HTR-8/SVneo (cell line): Measurements from ENCODE around the gene SDR42E1.
"Not testable (repeated sequence)": the region's sequence is repeated elsewhere in the genome, so short reads cannot be mapped to it uniquely, and the experiment has no call there.

Experiments
- DNase-seq: peaks from one replicate; pipeline ENCODE4 v3.0.0; 2011; ENCODE audit warnings: low spot score, mixed read lengths; ENCODE audit not compliant: insufficient read length
- FAIRE-seq: peaks from 2 replicates; lab custom pipeline; 2011; peaks lifted over from hg19 to GRCh38; lab: Jason Lieb, UNC

The SDR42E1 gene

DNA sequence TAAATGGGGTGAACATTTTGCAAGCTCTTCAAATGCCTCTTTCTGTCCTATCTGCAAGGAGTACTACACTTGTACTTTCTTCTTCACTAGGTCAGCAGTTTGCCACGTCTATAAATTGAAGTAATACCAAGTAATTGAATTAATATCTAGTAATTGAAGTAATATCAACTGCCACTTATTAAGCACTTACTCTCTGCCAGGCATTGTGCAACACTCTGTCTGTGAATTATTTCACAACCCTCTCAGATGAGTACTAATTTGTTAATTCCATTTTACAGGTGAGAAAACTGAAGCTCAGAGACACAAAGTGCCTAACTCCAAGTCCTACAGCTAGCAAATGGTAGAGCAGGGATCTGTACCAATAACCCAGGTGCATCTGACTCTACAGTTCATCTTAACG lies 4.1 kb downstream of the SDR42E1 start:
- DNase-seq (no peak), FAIRE-seq (no peak)

DNA sequence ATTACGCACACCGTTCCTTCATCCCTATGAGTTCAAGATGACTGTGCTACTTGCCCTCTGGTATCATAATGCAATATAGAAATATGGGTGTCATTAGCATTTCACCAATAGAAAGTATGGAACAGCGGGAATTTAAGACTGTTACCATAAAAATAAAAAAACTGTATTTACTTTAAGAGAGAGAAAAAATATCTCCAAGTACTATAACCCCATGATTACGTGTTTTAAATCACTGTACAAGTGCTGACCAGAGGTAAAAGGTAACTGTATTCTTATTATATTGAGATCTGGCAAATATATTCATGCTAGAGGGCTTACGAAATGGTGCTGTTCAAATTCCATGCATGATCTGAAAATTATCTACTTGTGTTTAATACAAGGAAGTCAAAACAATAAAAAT lies 5.2 kb downstream of the SDR42E1 start:
- FAIRE-seq: no peak
- no peak for DNase-seq

DNA sequence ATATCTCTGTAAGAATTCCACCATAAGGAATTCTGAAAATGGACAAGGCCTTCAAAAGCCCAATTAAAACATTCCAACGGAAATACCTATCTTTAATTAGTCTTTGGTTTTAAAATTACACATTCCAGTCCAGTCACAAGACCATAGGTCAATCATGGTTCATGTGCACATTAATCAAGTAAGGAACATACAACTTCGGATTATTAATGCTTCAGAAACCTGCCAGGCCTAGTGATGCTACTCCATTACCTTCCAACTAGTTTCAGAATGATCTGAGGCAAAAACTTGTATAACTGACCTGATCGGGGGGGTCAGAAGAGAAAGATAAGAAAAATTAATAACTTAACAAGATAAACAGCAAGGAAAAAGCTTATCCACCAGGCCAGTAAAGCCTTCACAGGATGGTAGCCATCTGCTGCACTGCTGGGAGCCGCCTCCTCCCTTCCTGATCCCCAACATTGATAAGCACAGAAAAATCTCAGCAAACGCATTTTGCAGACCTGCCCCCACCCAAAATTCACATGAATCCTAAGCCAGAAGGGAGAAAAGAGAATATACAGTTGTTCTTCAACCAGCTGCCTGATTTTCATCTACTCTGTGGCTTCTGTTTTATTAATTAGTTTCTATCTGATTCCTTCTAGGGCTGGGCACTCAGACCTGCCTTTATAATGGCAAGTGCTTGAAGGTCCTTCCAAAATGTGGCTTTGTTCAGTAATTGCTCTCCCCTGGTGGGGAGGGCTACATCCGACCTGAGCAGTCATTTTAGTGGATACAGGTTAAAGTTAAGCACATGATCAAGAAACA lies 6.0 kb downstream of the SDR42E1 start:
- DNase-seq (no peak), FAIRE-seq (no peak)

- no peak for DNase-seq
- peak; percentile 28 for FAIRE-seq
Measured at GRCh38 chr16:82004601-82005000, 6.7 kb downstream of the SDR42E1 start.

GRCh38 chr16:82002831-82003230 lies 8.4 kb downstream of the SDR42E1 start:
- FAIRE-seq: no peak
- no peak for DNase-seq

GRCh38 chr16:81997738-81998137 lies 13.5 kb downstream of the SDR42E1 start:
- DNase-seq: peak; percentile 65
- FAIRE-seq: peak; percentile 89

GRCh38 chr16:81996664-81997509 lies 14.4 kb downstream of the SDR42E1 start:
- FAIRE-seq (peak; percentile 84), DNase-seq (peak; percentile 53)

DNA sequence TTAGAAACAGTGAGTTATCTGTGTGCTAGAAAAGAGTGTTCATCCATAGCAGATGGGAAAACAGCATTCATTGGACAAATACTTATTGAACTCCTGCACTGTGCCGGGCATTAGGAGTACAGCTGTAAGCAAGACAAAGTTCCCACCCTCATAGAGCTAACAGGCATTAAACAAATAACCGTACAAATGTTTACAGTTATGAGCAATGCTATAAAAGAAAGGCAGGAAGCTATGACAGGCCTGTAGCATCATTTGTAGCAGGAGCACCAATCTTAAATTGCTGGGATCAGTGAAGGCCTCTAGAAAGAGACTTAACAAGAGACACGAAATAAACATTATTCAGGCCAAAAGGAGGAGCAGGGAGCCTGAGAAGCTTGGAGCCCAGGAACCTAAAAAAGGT lies 15.6 kb downstream of the SDR42E1 start:
- FAIRE-seq: no peak
- no peak for DNase-seq

DNA sequence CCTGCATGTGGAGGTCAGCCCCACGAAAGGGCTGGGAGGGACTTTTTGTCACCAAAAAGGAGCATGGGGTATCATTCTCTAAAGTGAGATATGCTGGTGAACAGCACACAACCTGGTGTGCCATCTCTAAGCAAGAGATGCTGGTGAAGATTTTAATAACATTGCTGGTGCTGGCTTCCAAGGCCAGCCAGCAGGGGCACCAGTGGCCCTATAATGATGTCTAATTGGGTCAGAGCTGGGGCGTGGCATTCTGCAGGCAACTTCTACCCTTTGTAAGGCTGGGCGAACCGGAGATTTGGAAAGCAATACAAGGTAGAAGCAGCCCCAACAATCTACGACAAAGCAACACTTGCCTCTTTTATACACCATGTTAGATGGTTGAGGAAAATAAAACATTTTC lies 16.8 kb downstream of the SDR42E1 start:
- FAIRE-seq (no peak), DNase-seq (no peak)

- no peak for FAIRE-seq
- no peak for DNase-seq
Measured at GRCh38 chr16:81992859-81993258, 18.4 kb downstream of the SDR42E1 start.

DNA sequence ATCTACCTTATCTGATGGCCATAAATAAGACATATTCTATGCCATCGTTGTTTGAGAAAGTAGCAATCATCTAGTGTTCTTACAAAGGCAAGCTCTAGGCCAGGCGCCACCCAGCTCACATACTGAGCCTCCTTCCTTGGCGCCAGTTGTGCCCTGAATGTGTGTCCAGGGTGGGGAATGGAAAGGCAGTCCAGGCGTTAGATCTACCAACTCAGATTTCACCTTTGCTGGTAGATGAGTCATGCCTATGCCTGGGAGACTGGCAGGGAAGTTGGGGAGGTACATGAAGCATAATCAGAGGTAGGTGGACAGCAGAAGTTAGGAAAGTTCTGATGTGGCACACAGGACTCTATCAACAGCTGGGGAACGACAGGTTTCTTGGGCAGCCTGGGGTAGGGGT lies 23.6 kb downstream of the SDR42E1 start:
- DNase-seq: no peak
- no peak for FAIRE-seq

GRCh38 chr16:81987121-81987520 lies 24.1 kb downstream of the SDR42E1 start:
- no peak for DNase-seq
- no peak for FAIRE-seq

DNA sequence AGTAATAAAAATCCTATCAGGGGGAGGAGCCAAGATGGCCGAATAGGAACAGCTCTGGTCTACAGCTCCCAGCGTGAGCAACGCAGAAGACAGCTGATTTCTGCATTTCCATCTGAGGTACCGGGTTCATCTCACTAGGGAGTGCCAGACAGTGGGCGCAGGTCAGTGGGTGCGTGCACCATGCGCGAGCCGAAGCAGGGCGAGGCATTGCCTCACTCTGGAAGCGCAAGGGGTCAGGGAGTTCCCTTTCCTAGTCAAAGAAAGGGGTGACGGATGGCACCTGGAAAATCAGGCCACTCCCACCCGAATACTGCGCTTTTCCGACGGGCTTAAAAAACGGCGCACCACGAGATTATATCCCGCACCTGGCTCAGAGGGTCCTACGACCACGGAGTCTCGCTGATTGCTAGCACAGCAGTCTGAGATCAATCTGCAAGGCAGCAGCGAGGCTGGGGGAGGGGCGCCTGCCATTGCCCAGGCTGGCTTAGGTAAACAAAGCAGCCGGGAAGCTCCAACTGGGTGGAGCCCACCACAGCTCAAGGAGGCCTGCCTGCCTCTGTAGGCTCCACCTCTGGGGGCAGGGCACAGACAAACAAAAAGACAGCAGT lies 33.8 kb downstream of the SDR42E1 start:
- DNase-seq, FAIRE-seq: not testable (repeated sequence)

DNA sequence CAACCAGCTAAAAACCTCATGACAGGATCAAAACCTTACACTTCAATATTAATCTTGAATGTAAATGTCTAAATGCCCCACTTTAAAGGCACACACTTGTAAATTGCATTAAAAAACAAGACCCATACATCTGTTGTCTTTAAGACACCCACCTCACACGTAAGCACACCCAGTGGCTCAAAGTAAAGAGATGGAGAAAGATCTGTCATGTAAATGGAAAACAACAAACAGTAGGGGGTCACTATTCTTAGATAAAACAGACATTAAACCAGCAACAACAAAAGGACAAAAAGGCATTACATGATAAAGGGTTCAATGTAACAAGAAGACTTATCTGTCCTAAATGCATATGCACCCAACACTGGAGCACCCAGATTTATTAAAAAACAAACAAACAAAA lies 35.6 kb downstream of the SDR42E1 start:
- FAIRE-seq (no peak), DNase-seq (no peak)

DNA sequence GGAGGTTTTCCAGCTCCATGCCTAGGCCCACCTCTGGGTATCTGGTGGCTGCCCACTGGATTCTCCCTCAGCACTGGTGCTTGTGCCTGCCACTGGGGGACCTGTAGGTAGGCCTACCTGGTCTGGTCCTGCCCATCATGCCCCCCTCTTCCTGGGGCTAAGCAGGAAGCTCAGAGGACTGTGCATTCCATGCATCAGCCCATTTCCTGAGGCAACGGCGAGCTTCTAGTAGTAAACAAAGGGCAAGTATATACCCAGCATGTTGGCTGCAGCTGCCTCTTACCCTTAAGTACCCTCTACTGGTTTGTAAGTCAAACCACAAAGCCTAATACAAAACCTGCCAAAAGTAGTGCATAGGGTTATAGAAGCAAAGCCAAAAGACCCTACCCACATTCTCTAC lies 37.5 kb downstream of the SDR42E1 start:
- no peak for DNase-seq
- FAIRE-seq: no peak

DNA sequence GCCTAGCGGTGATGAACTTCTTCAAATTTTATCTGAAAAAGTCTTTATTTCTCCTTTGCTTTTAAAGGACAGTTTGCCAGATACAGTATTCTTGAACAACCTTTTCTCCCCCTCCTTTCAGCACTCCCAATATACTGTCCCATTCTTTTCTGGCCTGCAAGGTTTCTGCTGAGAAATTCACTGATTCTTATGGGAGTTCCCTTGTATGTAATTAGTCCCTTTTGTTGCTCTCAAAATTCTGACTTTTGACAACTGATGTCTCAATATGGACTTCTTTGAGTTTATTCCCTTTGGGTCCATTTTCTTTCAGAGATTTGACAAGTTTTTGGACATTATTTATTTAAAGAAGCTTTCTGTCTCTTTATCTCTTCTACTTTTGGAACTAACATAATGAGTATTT lies 39.4 kb downstream of the SDR42E1 start:
- DNase-seq (no peak), FAIRE-seq (no peak)

GRCh38 chr16:81967358-81967757 lies 43.9 kb downstream of the SDR42E1 start:
- no peak for DNase-seq
- FAIRE-seq: no peak

GRCh38 chr16:81964808-81965207 lies 46.5 kb downstream of the SDR42E1 start:
- DNase-seq (no peak), FAIRE-seq (no peak)

- no peak for DNase-seq
- FAIRE-seq: no peak
Measured at GRCh38 chr16:81956213-81956948, 54.9 kb downstream of the SDR42E1 start.

- FAIRE-seq: no peak
Measured at GRCh38 chr16:81951564-81951963, 59.7 kb downstream of the SDR42E1 start.

More at GRCh38 chr16:81951564-81951963, 59.7 kb downstream of the SDR42E1 start:
- no peak for DNase-seq
